Esophagus muscularis mucosa (tissue), 4 donors: ENCODE results near the gene ASTN2. TPM values are rescaled to one million over a fixed set of nuclear protein-coding genes. Genes with fewer than 3 reads are reported as not detected.

Source experiments
- DNase-seq: peaks from one replicate; pipeline ENCODE4 v3.0.0-alpha.2; 2017; ENCODE audit errors: extremely low spot score
- H3K27ac ChIP-seq, 4 donors: fragments of 200-600 bp; sonication (generic); replicated peaks in 1 of 4; 1 replicate in 3 of 4; 2 replicates in 1 of 4; pipeline ENCODE4 v1.5.1; 2016 to 2019; ENCODE audit warnings: mild to moderate bottlenecking in 1 of 4
- H3K27me3 ChIP-seq, 4 donors: fragments of 200-600 bp; sonication (generic); one replicate each; pipeline versions ENCODE4 v1.5.1 to v1.6.0; 2016 to 2019
- H3K36me3 ChIP-seq, 4 donors: fragments of 200-600 bp; sonication (generic); one replicate each; pipeline ENCODE4 v1.5.1; 2016 to 2019
- H3K4me1 ChIP-seq, 4 donors: fragments of 200-600 bp; sonication (generic); one replicate each; pipeline ENCODE4 v1.5.1; 2016 to 2019
- H3K4me3 ChIP-seq, 4 donors: fragments of 200-600 bp; sonication (generic); 1 replicate in 2 of 4; 2 replicates in 2 of 4; pipeline ENCODE4 v1.5.1; 2016 to 2019; ENCODE audit warnings: mild to moderate bottlenecking in 4 of 4, moderate library complexity in 1 of 4
- H3K9me3 ChIP-seq, 4 donors: fragments of 200-600 bp; sonication (generic); 1 replicate in 3 of 4; 2 replicates in 1 of 4; pipeline ENCODE4 v1.5.1; 2016 to 2019
- EP300 ChIP-seq: sonication (generic); formaldehyde crosslinking; IDR thresholded peaks from one replicate; pipeline ENCODE4 v1.6.1; 2017; ENCODE audit warnings: antibody characterized with exemption
- POLR2A ChIP-seq: fragments of 450-650 bp; IDR thresholded peaks from one replicate; pipeline ENCODE4 v1.6.1; 2017; ENCODE audit warnings: antibody characterized with exemption, moderate library complexity, mild to moderate bottlenecking, low read depth
- POLR2AphosphoS5 ChIP-seq, 2 donors: sonication (generic); formaldehyde crosslinking; IDR thresholded peaks; one replicate each; pipeline ENCODE4 v1.6.1; 2017; ENCODE audit warnings: antibody characterized with exemption in 2 of 2
- WGBS: methylation state at CpG from one replicate; pipeline ENCODE4 v1.1.5; 2018; 5-methylcytosine and 5-hydroxymethylcytosine counted together
- intact Hi-C: fragments of 100-400 bp; cut with DNase I; formaldehyde crosslinking; loops from one replicate; pipeline ENCODE4 v1.15.1; 2023
- total RNA-seq, 4 donors: library from RNA; depleted of rRNA; stranded (reverse); fragments of >200 nt; gene quantifications; one replicate each; pipeline versions ENCODE4 v1.1.0 to v1.2.1, GENCODE V29; 2016
- TF ChIP-seq, protein P1 (sequence below), 3 experiments: fragments of 200-600 bp in 2 of 3; fragments of 450-650 bp in 1 of 3; sonication (generic) in 2 of 3; IDR thresholded peaks; one replicate each; pipeline ENCODE4 v1.5.1; 2017 to 2019; ENCODE audit warnings: antibody characterized with exemption in 3 of 3, mild to moderate bottlenecking in 2 of 3, moderate library complexity in 1 of 3

ASTN2 gene
- total RNA-seq, 4 donors from 2014 or later, result 4.2 to 6.9 (median 5.5) TPM

DNA sequence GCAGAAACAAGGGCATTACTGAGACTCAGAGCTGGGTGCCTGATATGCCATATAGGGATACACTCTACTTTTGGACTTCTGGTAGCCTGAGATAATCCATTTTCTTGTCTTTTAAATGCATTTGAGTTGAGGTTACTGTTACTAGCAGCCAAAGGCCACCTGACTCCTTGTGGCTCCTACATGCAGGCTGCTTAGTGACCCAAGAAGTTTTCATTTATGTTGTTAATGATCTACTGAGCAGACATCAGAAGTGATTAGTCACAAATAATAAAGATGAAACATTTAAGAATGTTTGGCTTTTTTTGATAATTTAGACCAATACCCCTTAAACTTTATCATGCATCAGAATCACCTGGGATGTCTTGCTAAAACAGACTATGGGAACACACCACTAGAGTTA is 899.3 kb downstream of the ASTN2 start:
- no peaks in the 10 kb centered on the region for H3K27me3 ChIP-seq
- TF ChIP-seq EP300 (no peak), POLR2AphosphoS5 (IDR thresholded peaks at IDR 0.05) (no peak), POLR2A (no peak)
- TF ChIP-seq, protein P1, sequence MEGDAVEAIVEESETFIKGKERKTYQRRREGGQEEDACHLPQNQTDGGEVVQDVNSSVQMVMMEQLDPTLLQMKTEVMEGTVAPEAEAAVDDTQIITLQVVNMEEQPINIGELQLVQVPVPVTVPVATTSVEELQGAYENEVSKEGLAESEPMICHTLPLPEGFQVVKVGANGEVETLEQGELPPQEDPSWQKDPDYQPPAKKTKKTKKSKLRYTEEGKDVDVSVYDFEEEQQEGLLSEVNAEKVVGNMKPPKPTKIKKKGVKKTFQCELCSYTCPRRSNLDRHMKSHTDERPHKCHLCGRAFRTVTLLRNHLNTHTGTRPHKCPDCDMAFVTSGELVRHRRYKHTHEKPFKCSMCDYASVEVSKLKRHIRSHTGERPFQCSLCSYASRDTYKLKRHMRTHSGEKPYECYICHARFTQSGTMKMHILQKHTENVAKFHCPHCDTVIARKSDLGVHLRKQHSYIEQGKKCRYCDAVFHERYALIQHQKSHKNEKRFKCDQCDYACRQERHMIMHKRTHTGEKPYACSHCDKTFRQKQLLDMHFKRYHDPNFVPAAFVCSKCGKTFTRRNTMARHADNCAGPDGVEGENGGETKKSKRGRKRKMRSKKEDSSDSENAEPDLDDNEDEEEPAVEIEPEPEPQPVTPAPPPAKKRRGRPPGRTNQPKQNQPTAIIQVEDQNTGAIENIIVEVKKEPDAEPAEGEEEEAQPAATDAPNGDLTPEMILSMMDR (IDR thresholded peaks at IDR 0.05), result no peak
- no peak overlapping the region for H3K27ac ChIP-seq
- intact Hi-C loops, result no loop called here
- peaks cover 0 to 11% (median 7%) of the 10 kb centered on the region in 4 donors for H3K9me3 ChIP-seq
- no peak for DNase-seq
- no peaks in the 10 kb centered on the region for H3K36me3 ChIP-seq
- no peak overlapping the region for H3K4me3 ChIP-seq
- no peaks in the 10 kb centered on the region for H3K4me1 ChIP-seq

DNA sequence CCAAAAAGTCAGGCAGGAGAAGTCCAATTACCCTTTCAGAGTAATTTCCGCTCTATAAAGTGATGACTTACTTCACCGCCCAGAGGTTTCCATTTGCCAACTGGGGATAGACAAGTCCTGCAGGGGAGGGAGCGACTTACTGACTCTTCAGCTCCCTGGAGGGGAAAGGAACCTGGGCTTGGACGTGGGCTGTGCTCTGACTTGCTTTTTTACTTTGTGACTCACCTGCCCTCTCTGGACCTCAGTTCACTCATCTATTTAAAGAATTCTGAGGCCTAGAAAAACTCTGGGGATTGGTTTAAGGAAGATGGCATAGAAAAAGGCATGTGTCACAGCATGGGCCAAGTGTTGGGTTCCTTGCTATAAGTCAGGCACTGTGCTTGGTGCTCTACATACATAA is 908.2 kb downstream of the ASTN2 start:
- Histone ChIP-seq H3K9me3 (no peaks in the 10 kb centered on the region), H3K4me1 (no peaks in the 10 kb centered on the region), H3K27ac (no peak overlapping the region), H3K4me3 (no peak overlapping the region), H3K36me3 (no peaks in the 10 kb centered on the region), H3K27me3 (no peaks in the 10 kb centered on the region)
- WGBS, result 94% methylated on average over 4 of the region's 4 CpGs
- no peak for TF ChIP-seq EP300
- no peak for TF ChIP-seq POLR2AphosphoS5 (IDR thresholded peaks at IDR 0.05)
- TF ChIP-seq POLR2A, result no peak
- TF ChIP-seq, protein P1 (IDR thresholded peaks at IDR 0.05), result no peak
- intact Hi-C loops, result no loop called here
- no peak for DNase-seq

DNA sequence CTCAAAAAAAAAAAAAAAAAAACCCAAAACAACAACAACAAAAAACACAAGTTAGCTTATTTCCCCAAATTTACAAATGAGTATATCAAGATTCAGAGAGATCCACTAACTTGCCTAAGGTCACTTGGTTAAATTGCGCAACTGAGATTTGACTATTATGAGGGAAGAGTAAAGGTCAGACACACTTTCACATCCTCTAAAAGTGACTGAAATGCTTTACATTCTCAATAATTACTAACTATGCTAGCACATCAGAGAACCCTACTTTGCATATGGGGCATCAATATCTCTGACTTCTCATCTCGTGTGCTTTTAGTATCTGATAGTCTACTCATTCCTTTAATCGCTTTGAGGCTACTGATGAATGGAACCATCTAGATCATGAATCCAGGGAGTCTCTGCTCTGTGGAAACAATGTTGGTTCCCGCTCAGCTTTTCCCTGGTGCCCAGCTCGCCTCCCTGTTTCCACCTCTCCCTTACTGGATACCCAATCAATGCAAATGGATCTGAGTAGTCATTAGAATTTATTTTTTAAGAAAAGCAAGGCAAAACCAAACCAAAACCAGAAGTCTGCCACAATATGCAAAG is 909.9 kb downstream of the ASTN2 start:
- H3K9me3 ChIP-seq, result no peaks in the 10 kb centered on the region
- no peaks in the 10 kb centered on the region for H3K27me3 ChIP-seq
- no peak overlapping the region for H3K4me3 ChIP-seq
- intact Hi-C loops, result no loop called here
- no peaks in the 10 kb centered on the region for H3K4me1 ChIP-seq
- H3K27ac ChIP-seq, result no peak overlapping the region
- 87% methylated on average over 5 of the region's 5 CpGs for WGBS
- DNase-seq, result no peak
- H3K36me3 ChIP-seq, result no peaks in the 10 kb centered on the region
- TF ChIP-seq POLR2A (no peak), EP300 (no peak), POLR2AphosphoS5 (IDR thresholded peaks at IDR 0.05) (no peak)
- TF ChIP-seq, protein P1 (IDR thresholded peaks at IDR 0.05), result no peak

DNA sequence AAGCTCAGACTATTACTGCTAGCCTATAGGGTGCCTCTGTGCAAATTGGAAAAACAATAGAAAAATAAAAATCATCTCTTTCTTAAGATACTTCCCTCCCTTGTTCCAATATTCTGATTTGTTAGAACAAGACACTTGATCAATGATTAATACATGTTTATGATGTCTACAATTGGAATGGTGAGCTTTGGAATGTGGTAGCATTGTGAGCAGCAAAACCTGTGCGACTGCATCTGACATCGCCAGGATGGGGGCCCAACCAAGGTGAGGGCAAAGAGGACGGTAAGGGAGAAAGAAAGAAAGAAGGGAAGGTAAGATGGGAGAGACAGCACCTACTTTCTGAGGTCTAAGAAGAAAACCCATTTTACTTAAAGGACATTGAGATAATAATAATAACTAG is 910.8 kb downstream of the ASTN2 start:
- no peak for TF ChIP-seq POLR2AphosphoS5 (IDR thresholded peaks at IDR 0.05)
- no peak for TF ChIP-seq POLR2A
- TF ChIP-seq, protein P1 (IDR thresholded peaks at IDR 0.05), result no peak
- TF ChIP-seq EP300, result no peak
- WGBS, result 87% methylated on average over 3 of the region's 3 CpGs

DNA sequence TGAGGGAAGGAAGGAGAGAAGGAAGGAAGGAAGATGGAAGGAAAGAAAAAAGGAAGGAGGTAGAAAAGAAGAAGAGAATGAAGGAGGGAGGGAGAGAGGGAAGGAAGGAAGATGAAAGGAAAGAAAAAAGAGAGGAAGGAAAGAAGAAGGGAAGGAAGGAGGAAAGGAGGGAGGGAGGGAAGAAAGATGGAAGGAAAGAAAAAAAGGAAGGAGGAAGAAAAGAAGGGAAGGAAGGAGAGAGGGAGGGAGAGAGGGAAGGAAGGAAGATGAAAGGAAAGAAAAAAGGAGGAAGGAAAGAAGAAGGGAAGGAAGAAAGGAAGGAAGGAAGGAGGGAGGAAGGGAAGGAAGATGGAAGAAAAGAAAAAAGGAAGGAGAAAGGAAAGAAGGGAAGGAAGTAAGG is 912.1 kb downstream of the ASTN2 start:
- Histone ChIP-seq H3K9me3 (no peaks in the 10 kb centered on the region), H3K4me3 (no peak overlapping the region), H3K27me3 (no peaks in the 10 kb centered on the region), H3K36me3 (no peaks in the 10 kb centered on the region), H3K27ac (no peak overlapping the region), H3K4me1 (no peaks in the 10 kb centered on the region)
- intact Hi-C loops, result no loop called here
- TF ChIP-seq POLR2AphosphoS5 (IDR thresholded peaks at IDR 0.05) (no peak), EP300 (no peak), POLR2A (no peak)
- TF ChIP-seq, protein P1 (IDR thresholded peaks at IDR 0.05), result no peak
- no peak for DNase-seq

More for the DNA sequence above, 910.8 kb downstream of the ASTN2 start:
- H3K4me1 ChIP-seq, result no peaks in the 10 kb centered on the region
- intact Hi-C loops, result no loop called here
- no peak overlapping the region for H3K27ac ChIP-seq
- no peak overlapping the region for H3K4me3 ChIP-seq
- no peak for DNase-seq
- no peaks in the 10 kb centered on the region for H3K36me3 ChIP-seq
- no peaks in the 10 kb centered on the region for H3K27me3 ChIP-seq
- H3K9me3 ChIP-seq, result no peaks in the 10 kb centered on the region
